ENCODE measurements around the gene SNX8.
"Not testable (repeated sequence)": the region's sequence is repeated elsewhere in the genome, so short reads cannot be mapped to it uniquely, and the experiment has no call there.

Gene SNX8, protein sequence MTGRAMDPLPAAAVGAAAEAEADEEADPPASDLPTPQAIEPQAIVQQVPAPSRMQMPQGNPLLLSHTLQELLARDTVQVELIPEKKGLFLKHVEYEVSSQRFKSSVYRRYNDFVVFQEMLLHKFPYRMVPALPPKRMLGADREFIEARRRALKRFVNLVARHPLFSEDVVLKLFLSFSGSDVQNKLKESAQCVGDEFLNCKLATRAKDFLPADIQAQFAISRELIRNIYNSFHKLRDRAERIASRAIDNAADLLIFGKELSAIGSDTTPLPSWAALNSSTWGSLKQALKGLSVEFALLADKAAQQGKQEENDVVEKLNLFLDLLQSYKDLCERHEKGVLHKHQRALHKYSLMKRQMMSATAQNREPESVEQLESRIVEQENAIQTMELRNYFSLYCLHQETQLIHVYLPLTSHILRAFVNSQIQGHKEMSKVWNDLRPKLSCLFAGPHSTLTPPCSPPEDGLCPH

DNA sequence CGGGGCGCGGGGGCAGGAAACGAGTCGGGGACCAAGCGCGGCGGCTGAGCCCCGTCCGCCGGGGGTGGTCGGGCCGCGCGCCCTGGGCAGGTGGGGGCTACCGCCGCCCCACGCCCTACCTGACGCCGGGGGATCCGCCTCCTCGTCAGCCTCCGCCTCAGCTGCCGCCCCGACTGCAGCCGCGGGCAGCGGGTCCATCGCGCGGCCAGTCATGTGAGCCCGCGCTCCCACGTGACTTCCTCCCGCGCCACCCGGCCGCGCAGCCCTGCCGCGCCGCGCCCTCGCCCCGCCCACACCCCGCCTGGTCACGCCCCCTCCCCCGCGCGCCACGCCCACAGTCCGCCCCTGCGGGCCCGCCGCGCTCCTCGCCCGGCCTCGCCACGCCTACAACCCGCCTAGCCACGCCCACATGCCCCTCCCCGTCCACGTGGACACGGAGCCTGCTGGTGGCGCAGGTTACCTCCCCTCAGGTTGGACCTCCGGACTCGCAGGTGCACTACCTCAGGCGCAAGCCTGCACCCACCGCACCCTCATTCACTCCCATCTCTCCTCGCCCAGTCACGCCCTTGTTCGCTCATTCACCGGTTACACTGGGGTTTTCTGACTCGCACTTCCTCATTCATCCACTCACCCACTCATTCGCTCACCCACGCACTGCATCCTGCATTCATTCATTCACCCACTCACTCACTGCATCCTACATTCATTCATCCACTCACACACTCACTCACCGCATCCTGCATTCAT, at the start of gene SNX8:
Gene SNX8, minus strand, starts transcription at position 233 of the 747 bp plus-strand sequence. Its CDS starts 20 bp downstream, at position 213.
- peak; percentile 94 for DNase-seq

DNA sequence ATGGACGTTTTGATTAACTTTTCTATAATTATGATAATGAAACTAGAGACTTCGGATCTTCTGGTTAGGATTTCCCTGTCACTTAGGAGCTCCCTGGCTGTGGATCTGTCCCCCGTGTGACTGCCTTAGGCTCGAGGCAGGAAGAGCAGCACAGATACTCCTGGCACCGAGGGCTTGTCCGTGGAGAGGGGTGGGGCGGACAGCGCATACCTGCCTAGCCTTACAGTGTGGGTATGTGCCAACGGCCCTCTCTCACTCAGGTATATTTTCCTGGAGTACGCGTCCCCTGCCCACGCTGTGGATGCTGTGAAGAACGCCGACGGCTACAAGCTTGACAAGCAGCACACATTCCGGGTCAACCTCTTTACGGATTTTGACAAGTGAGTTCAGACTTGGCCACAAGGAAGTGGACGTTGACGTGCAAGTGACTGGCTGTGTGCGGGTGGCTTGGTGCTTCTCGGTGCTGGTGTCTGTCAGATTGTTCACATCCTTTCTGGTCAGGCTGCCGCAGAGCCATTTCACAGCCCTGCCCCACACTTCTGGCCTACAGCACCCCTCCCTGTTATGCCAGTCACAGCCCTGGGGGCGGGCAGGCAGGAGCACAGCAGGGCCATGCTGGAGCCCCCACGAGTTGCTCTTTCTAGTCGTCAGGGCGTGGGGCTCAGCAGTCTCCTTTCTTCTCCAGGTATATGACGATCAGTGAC, 48.3 kb upstream of the SNX8 start:
- DNase-seq = no peak

DNA sequence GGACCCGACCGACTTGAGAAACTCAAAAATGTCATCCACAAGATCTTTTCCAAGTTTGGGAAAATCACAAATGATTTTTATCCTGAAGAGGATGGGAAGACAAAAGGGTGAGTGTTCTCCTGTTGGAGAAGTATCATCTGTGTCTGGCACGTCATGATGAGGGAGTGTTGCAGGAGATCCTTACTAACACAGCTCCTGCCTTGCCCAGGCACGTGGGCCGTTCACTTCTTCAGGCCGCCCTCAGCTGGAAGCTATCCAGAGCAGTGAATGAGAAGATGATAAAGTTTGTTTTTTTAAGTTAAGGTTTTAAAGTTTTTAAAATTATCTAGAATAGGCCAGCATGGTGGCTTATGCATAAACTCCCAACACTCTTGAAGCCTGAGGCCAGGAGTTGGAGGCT, 46.6 kb upstream of the SNX8 start:
- DNase-seq = no peak

DNA sequence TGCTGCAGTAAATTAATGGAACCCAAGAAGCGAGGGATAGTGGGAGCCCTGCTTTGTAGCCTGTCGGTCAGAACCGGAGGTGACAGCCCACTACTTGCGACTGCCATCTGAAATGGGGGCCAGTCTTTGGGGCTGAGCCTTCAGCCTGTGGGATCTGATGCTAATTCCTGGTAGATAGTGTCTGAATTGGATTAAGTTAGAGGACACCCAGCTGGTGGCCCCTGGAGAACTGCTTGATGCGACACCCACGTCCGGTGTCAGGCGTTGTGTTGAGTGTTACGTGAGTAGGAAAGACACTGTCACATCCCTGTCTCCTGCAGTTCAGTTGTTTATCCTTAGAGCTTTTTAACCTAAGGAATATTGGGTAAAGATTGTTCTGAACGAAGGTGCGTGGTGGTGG, 45.4 kb upstream of the SNX8 start:
- DNase-seq = no peak

DNA sequence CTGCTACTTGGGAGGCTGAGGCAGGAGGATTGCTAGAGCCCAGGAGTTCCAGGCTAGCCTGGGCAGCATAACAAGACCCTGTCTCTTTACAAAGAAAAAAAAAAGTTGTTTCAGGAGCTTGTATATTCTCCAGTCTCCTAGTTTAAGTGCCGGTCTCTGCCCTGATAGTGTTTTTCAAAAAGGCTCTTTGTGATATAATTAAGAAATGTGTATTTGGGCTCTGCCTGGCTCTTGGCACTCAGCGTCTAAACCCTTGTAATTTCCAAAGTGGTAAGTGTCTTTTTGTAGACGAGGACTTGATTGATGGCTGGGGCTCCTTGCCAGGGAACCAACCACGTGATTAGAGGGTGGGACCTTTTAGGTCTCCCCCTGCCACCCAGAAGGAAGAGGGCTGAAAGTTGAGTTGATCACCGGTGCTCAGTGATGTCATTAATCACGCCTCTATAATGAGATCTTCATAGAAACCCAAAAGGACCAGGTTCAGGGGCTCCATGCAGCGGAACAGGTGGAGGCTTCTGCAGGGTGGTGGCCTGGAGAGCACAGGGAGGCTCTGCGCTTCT, 44.8 kb upstream of the SNX8 start:
- DNase-seq = no peak

DNA sequence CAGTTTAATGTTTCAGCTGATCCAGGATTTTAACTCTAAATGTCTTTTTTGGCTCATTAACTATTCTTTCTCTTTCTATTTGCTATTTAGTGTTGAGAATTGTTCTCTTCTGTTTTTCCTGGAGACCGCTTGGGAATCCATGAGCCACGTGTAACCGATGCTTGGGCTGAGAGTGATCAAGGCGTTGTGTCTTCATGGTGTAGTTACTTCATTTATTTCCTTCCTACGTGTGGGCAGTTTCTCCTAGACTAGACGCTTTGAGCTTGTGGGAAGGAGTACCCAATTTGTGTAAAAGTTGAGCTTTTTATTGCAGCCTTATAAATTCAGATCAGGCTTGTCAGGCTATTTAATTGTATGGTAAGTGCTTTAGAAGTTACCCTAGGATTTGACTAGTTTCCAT, 43.3 kb upstream of the SNX8 start:
- no peak for DNase-seq

DNA sequence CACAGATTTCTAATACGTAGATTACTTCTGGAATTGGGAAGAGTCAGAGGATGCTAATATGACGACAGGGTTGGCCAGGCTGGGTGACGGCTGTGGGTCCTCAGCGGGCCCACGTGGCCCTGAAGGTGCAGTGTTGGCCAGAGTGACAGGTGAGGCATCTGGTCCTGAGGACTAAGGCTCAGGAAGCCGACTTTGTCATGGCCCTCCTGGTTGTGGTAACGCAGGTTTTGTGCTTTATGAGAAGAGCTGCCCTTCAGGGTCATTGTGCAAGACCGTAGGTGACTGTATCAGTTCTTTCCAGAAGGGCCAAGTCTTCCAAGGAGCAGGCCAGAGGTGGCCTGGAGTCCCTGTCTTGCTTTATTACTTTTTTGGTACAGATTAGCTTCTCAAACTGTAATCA, 42.9 kb upstream of the SNX8 start:
- DNase-seq = no peak

DNA sequence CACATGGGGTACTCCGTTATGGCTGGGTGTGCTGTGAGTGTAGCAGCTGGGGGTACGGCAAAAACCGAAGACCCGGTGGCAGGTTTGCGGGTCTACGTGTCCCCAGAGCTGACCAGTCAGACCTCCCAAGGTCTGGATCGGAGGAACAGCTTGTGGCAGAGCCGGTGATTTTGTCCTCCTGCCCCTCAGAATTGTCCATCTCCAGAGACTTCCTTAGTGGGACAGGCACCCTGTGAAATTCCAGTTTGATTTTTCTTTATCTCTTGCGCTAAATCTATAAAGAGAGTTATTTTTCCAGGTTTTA, 41.4 kb upstream of the SNX8 start:
- no peak for DNase-seq

DNA sequence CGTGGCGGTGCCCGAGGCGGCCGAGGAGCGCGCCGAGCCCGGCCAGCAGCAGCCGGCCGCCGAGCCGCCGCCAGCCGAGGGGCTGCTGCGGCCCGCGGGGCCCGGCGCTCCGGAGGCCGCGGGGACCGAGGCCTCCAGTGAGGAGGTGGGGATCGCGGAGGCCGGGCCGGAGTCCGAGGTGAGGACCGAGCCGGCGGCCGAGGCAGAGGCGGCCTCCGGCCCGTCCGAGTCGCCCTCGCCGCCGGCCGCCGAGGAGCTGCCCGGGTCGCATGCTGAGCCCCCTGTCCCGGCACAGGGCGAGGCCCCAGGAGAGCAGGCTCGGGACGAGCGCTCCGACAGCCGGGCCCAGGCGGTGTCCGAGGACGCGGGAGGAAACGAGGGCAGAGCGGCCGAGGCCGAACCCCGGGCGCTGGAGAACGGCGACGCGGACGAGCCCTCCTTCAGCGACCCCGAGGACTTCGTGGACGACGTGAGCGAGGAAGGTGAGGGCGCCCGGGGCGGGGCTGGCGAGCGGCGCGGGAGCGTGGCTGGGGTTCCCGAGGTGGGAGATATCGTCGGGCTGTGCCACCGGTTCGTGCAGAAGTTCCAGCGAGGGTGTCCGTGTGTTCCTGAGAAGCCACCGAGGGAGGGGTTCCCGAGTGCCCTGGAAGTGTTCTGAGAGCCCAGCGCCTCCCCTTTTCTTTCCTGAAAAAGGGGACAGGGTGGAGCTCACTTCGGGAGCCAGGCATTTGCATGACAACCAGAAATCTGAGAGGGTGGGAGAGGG, 40.9 kb upstream of the SNX8 start:
- no peak for DNase-seq

DNA sequence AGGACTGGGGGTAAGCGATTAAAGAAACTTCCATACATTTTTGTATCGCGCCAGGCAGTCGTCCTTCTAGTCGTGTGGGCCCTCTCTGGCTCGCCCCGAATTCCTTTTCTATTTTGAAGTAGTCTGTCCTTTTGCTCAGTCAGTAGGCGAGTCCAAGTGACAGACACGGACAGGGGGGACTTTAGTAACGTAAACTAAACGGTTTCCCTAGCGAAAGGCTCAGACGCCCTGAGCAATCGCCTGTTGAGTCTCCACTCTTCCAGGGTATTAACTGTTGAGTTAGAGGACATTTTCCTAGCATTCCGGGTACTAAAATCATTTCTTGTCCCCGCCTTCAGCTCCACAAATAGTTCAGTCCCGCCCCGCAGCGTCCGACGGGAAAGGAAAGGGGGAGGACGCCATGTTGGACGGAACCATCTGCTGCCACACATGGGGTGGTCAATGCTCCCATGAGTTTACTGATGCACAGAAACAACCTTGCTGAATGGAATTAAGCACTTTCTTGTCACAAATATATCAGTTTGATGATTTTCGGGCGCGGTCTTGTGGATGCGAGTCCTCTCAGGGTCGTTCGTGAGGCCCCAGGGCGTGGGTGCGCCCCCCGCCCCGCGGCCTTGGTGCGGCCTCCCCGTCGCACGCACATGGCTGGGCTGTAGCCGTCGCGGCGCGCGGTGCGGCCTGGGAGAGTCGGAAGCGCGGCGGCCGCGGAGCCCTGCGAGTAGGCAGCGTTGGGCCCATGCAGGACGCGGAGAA, 40.1 kb upstream of the SNX8 start, which contains the start of gene EIF3B:
Gene EIF3B, plus strand, starts transcription at position 642 of the 753 bp plus-strand sequence. Its CDS starts 95 bp downstream, at position 737.
- DNase-seq = peak; percentile 84

DNA sequence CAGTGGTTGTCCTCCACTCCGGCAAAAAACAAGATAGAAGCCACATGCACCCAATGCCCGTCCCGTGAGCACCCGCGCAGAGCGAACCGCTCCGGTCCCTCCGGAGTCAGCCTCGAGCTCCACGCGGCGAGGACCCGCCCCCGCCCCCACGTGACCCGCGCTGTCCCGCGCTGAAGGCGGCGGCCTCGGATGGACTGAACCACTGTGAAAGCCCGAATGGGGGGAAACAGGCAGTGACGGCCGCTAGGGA, 39.6 kb upstream of the SNX8 start:
- peak; percentile 88 for DNase-seq

DNA sequence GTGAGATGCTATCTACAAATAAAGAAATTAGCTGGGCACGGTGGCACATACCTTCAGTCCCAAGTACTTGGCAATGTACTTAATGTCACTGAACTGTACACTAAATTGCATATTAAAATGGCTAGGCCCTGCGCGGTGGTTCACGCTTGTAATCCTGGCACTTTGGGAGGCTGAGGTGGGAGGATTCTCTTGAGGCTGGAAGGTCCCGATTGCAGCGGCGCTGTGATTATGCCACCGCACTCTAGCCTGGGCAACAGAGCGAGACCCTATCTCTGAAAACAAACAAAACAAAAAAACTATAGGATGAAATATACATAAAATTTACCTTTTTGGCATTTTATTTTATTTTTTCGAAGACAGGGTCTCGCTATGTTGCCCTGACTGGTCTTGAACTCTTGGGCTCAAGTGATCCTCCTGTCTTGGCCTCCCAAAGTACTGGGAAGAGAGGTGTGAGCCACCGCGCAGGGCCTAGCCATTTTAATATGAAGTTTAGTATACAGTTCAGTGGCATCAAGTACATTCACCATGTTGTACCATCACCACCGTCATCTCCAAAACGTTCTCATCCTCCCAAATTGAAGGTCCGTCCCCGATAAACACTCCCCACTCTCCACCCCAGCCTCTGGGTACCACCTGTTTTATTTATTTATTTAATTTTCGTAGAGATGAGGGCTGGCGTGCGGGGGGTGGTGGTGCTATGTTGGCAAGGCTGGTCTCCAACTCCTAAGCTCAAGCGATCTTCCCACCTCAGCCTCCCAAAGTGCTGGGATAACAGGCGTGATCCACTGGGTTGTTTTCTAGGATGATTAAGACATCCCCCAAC, 39.1 kb upstream of the SNX8 start:
- DNase-seq = no peak

DNA sequence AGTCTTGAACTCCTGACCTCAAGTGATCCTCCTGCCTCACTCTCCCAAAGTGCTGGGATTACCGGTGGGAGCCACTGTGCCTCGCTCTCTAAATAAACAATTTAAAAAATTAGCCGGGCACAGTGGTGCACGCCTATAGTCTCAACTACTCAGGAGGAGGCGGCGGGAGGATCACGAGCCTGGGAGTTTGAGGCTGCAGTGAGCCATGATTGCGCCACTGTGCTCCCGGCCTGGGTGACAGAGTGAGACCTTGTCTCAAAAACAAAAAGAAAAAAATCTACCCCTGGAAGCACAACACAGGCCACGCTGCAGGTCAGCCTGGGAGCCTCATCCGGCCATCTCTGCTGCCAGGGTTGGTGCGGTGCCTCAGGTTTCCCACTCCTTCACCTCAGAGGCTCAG, 36.6 kb upstream of the SNX8 start:
- no peak for DNase-seq

DNA sequence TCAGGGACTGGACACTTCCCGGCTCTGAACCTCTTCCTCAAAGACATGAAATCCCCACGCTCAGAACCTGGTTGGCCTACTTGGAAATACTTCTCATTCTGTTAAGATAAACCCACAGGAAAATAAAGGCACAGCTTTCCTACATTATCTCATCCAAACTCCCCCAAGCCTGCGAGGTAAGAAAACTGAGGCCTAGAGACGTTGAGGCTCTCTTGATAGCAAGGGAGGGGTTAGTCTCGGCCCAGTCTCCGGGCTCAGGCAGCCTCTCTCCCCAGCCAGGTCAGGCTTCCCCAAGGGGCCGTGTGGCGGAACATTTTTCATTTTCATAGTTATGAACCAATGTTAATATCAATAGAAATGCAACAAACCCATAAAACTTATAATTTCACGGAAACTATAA, 35.8 kb upstream of the SNX8 start:
- no peak for DNase-seq

DNA sequence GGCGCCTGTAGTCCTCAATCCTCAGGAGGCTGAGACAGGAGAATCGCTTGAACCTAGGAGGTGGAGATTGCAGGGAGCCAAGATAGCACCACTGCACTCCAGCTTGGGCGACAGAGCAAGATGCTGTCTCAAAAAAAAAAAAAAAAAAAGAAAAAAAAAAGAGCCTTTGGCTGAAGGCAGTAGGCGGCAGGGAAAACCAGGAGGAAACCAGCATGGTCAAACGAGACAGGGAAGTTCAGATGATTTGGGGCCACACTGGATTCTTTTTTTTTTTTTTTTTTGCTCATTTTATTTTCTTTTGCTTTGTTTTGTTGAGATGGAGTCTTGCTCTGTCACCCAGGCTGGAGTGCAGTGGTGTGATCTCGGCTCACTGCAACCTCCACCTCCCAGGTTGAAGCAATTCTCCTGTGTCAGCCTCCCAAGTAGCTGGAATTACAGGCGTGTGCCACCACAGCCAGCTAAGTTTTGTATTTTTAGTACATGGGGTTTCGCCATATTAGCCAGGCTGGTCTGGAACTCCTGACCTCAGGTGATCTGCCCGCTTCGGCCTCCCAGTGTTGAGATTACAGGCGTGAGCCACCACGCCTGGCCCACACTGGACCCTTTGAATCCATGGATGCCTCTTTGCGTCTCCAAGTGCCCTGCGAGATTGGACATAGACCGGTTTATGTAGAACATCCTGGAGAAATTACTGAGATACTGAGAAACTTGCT, 33.3 kb upstream of the SNX8 start:
- not testable (repeated sequence) for DNase-seq

DNA sequence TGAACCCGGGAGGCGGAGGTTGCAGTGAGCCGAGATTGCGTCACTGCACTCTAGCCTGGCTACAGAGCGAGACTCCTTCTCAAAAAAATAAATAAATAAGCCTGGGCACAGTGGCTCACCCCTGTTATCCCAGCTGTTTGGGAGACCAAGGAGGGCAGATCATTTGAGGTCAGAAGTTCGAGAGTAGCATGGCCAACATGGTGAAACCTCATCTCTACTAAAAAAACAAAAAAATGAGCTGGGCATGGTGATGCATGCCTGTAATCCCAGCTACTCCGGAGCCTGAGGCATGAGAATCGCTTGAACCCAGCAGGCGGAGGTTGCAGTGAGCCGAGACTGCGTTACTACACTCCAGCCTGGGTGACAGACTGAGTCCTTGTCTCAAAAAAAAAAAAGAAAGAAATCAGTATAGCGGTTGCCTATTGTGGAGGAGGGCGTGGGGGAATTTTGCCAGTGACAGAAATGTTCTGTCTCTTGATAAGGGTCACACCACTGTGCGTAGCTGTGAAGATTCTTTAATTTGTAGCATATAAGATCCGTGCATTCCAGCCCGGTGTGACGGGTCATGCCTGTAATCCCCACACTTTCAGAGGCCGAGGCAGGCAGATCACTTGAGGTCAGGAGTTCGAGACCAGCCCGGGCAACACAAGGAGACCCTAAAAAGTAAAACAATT, 22.5 kb upstream of the SNX8 start:
- no peak for DNase-seq

DNA sequence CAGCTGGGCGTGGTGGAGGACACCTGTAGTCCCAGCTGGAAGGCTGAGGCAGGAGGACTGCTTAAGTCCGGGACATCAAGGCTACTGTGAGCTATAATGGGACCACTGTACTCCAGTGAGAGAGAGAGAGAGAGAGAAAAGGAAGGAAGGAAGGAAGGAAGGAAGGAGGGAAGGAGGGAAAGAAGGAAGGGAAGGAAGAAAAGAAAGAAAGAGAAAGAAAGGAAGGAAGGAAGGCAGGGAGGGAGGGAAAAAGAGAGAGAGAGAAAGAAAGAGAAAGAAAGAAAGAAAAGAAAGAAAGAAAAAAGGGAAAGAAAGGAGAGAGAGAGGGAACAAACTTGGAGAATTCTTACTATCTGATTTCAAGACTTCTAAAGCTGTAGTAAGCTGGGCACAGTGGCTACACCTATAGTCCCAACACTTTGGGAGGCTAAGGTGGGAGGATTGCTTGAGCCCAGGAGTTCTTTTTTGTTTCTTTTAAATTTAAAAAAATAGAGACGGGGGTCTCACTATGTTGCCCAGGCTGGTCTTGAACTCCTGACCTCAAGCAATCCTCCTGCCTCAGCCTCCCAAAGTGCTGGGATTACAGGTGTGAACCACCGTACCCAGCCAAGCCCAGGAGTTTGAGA, 18.5 kb upstream of the SNX8 start:
- not testable (repeated sequence) for DNase-seq

DNA sequence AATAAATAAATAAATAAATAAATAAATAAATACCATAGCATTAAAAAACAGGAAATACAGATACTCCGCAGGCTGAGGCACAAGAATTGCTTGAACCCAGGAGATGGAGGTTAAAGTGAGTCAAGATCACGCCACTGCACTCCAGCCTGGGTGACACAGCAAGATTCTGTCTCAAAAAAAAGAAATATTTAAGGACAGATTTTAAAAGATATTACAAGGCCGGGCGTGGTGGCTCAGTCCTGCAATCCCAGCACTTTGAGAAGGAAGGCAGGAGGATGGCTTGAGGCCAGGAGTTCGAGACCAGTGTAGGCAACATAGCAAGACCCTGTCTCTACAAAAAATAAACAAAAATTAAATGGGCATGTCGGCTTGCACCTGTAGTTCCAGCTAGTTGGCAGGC, 17.5 kb upstream of the SNX8 start:
- DNase-seq = no peak

DNA sequence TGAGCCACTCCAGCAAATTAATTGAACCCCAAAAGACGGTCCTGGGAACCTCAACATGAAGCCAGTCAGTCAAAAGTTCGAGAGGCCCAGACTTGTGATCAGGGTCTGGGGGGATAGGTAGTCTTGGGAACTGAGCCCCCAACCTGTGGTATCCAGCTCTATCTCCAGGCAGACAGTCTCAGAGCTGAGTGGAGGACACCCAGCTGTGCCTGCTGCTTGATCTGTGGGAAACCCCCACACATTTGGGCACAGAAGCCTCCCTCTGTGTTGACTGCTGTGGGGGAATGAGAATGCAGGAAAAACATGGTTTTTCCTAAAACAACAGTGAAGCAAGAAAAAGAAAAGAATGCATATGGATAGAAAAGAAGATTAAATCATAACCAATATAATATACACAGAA, 16.3 kb upstream of the SNX8 start:
- no peak for DNase-seq
